Cardiac septum (tissue), 1 donor: Measurements from ENCODE around the gene SLX4. TPM values are rescaled to one million over a fixed set of nuclear protein-coding genes. Genes with fewer than 3 reads are reported as not detected.

Source experiments
- DNase-seq: peaks from one replicate; pipeline ENCODE4 v3.0.0-alpha.2; 2020; ENCODE audit warnings: low spot score
- intact Hi-C: fragments of 100-400 bp; cut with DNase I; formaldehyde crosslinking; loops from one replicate; pipeline ENCODE4 v1.14.0; 2022
- total RNA-seq: library from RNA; stranded (reverse); fragmentation: NEBNext Ultra II Directional; extraction: Animal tissue kit (Norgen Biotek cat#: 25700); gene quantifications from one replicate; pipeline ENCODE4 v1.2.1, GENCODE V29; 2021
- donor health status: DM: no; HTN: no; CAD: no.

Gene SLX4
- total RNA-seq, 1 donor from 2014 or later = 2.7 TPM

- intact Hi-C loops = no loop called here
- no peak for DNase-seq
These were observed 41.6 kb downstream of the SLX4 start for GRCh38 chr16:3569851-3570250.

GRCh38 chr16:3566990-3567389 is 44.4 kb downstream of the SLX4 start:
- intact Hi-C loops = no loop called here

GRCh38 chr16:3564889-3565141 is 46.6 kb downstream of the SLX4 start:
- no peak for DNase-seq
- intact Hi-C loops = no loop called here

More at GRCh38 chr16:3566990-3567389, 44.4 kb downstream of the SLX4 start:
- DNase-seq = no peak

DNA sequence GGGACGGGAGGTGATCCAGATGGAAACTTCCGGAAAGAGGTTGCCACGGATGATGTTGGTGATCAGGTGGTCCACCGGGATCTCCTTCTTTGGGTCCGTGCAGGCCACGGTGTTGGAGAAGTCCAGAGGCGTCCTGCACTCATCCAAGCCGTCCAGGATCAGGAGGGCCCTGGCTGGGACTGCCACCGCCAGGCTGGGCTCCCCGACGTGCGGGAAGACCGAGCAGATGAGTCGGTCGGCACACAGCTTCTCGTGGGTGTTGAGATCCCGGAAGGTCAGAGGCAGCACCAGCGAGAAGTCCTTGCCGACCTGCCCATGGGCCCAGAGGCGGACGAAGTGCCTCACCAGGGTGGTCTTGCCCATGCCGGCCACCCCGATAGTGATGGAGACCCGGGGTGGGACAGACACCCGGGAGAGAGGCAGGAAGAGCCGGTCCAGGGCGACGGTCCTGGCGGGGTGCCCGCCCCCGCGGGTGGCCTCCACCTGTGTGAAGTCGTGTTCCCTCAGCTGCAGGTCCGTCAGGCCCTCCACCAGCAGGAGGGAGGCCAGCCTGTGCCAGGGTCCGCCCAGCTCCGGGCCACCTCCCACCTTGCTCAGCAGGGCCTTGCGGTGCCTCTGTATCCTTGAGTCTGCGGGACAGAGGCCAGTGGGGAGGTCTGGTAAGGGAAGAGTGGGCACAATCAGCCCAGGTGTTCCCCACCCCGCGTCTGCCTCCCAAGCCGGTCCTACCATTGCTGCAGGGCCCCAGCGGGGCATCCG is 47.1 kb downstream of the SLX4 start:
- no peak for DNase-seq
- intact Hi-C loops = no loop called here

DNA sequence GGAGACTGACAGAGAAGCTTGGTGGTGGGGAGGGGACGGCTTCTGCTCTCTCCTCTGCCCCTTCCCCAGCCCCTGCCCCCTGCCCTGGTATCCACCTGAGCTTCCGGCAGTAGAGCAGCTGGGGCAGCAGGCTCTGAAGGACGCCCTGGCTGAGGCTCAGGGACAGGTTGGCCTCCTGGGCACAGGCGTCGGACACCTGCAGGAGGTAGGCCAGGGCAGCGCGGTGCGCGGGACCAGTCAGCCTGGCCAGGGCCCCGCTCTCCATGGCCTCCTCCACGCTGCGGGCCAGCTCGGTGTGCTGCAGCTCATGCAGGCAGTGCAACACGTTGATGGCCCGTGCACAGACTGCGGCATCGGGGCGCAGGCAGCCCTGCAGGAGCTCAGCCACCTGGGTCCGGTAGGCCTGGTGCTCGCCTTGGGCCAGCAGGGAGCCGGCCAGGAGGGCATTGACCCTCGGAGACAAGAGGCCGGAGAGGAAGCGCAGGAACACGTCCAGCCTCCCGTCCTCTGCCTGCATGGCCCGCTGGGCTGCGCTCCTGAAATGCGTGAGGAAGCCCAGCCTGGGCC is 48.4 kb downstream of the SLX4 start:
- DNase-seq = no peak
- intact Hi-C loops = no loop called here

- intact Hi-C loops = no loop called here
- no peak for DNase-seq
These were observed 49.8 kb downstream of the SLX4 start for GRCh38 chr16:3561626-3562025.

GRCh38 chr16:3554351-3554928 is 57.0 kb downstream of the SLX4 start:
- intact Hi-C loops = no loop called here
- DNase-seq = no peak

DNA sequence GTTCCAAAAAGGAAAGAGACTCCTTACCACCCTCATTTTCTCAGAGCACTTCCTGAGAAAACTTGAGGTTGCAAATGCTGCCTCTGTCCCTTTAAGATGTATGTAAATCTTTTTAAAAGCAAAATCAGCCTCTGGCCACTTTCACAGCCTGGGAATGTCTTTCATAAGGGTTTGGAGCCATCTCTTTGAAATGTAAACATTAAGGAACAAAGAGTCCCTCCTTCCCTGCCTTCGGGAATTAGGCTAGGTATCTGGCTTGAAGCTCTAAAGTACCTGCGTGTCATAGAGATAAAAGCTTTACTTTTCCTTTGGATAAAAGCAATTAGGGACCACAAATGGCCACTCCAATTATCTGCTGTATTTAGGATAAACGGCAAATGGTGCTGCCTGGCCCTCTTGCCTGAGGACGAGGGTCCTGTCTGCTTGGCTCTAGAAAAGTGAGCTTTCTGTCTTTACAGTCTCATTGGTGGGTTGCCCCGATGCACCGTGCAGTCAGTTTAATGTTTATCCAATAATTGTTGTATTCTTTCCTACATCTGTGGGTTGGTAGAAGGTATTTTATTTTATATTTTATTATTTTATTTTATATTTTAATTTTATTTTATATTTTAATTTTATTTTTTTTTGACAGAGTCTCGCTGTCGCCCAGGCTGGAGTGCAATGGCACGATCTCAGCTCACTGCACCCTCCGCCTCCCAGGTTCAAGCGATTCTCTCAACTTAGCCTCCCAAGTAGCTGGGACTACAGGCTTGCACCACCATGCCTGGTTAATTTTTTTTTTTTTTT is 58.1 kb downstream of the SLX4 start:
- intact Hi-C loops = no loop called here
- no peak for DNase-seq

GRCh38 chr16:3550851-3551847 is 60.3 kb downstream of the SLX4 start:
- DNase-seq = no peak
- intact Hi-C loops = no loop called here

DNA sequence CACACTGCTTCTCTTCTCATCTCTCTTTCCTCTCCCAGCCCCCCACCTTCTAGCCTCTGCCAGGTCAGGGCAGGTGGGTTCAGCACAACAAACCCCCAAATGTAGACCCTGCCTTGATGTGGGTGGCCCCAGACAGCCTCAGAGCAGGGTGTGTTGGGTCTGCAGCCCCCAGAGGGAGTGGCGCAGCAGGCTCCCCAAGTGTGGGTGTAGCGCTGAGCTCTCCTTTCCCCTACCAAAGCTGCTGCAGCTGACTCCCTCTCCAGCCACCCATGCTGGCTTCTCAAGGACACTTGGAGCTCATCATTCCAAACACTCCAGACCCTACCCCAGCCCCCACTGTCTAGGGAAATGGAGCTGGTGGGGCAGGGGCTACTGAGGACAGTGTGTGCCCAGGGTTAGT is 61.5 kb downstream of the SLX4 start:
- intact Hi-C loops = no loop called here
- no peak for DNase-seq

- intact Hi-C loops = no loop called here
- peak; percentile 60 for DNase-seq
These were observed 62.5 kb downstream of the SLX4 start for GRCh38 chr16:3548859-3549258.

DNA sequence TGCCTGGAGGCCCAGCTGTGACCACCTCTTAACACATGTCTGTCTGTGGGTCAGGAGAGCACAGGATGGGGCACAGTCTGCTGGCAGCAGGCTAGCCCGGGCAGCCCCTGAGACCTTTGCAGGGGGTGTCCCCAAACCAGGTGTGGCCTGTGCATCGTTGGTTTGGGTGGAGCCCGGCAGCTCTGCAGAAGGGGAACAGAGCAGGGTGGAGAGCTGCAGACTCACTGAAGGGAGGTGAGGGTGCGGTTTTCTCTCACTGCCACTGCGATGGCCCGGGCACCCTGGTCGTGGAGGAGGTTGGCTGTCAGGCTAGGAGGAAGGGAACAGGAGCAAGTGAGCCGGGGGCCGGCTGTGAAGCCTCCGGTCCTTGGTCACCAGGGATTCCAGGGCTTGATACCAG is 63.0 kb downstream of the SLX4 start:
- intact Hi-C loops = no loop called here
- no peak for DNase-seq

GRCh38 chr16:3546986-3547682 is 64.3 kb downstream of the SLX4 start:
- intact Hi-C loops = no loop called here
- no peak for DNase-seq

DNA sequence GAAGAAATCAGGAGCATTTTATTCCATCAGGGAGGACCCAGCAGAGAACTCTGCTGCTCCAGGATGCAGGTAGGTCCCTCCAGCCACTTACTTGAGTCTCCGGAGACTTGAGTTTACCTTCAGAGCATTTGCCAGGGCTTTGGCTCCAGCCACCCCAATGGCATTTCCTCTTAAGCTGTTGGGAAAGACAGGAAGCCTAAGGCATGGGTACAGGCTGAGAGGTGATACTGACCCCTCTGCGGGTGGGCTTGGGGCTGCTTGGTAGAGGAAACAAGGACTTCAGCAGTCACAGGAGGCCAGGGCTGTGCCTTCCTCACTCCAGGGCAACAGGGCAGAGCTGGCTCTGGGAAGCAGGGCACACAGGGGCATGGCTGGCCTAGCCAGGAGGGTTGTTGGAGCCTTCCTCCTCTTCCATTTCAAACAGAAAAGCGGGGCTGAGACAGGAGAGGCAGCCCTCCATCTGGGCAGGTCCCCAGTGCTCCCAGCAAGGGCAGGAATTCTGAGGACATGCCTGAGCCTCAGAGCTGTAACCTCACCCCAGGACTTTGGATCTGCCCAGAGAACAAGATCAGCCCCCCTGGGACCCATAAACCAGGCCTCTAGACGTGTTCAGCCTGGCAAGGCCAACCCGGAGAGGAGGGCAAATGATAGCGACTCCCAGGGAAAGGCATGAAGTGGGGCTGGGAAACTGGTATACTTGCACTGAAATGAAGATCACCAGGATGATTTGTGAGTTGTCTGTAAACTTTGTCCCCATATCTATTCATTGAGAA is 68.6 kb downstream of the SLX4 start:
- DNase-seq = no peak
- intact Hi-C loops = no loop called here

DNA sequence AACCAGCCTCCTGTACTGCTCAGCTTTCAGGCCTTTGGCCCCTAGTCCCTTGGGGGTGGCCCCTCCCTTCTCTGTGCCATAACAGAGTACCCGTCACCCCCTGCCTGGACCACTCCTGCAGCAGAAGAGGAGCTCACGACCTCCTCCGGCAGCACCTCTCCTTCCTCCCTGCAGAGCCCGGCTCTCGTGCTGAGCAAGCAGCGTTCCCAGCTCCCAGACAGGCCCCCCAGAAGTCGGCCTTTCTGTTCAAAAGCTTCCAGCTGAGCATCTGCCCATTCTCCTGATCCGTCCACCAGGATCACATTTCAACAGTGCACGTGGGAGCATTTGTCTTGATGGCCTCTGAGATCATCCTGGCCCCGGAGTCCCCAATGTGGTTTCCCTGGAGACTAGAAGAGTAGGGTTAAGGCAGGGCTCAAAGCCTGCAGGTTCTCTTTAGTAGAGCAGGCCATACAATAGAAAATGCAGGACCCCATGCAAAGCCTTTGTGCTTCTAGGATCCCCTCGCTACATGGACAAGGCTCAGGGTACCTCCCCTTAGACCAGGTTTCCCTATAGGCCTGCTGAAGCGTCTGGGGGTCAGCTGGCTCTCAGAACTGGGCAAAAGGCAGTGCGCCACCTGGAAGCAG is 69.8 kb downstream of the SLX4 start:
- intact Hi-C loops = no loop called here

DNA sequence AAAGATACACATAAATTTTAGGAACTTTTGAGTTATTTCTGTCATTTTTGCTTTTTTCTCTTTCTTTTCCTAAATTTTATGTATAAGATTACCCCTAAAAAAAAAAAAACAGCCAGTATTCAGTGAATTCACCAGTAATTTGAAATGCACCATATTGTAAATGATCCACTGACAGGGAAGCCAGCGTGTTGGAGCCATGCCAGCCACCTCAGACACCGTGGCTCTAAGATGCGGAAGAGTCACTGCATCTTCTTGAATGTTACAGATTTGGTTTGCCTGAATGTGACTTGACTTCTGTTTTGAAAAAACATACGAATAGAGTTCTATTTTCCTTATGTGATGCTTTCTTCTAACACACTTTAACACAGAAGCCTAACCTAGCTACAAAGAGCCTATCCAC is 73.2 kb downstream of the SLX4 start:
- intact Hi-C loops = no loop called here
- no peak for DNase-seq

More for the DNA sequence above, 69.8 kb downstream of the SLX4 start:
- DNase-seq = no peak

- no peak for DNase-seq
- intact Hi-C loops = no loop called here
These were observed 74.6 kb downstream of the SLX4 start for GRCh38 chr16:3536851-3537250.

DNA sequence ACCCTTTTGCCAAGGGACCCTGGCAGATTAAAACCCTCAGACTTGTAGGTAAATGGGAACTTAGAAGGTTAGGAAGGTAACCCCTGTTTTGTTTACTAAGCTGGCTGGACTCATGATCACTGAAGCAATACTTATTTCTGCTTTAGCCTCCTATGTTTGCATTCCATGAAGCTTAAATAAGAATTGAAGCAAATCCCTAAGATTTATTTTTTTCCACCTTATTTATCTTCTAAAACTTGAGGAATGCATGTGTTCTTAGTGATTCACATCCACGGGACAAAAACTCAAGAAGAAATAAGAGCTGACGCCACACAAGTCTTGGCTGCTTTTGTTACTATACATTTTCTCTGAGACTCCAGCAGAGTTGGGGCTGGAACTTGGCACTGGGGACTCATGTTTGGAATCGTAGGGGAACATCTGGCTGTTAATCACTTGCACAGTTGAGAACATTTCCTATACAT is 75.1 kb downstream of the SLX4 start:
- intact Hi-C loops = no loop called here
- DNase-seq = no peak
